Measurements from ENCODE around the gene MT1M. TPM values are rescaled to one million over a fixed set of nuclear protein-coding genes. Genes with fewer than 3 reads are reported as not detected.

MT1M gene
- total RNA-seq, 4 donors from 2014 or later, result 3.7 to 74.9 (median 14.9) TPM

- Histone ChIP-seq H3K27ac (replicated peaks in 1 of 4) (peak overlapping the region in 1 of 4 donors; percentile 70), H3K27me3 (peaks cover 0 to 99% (median 20%) of the 10 kb centered on the region in 4 donors), H3K4me1 (peaks cover 18 to 53% (median 46%) of the 10 kb centered on the region in 4 donors), H3K4me3 (peak overlapping the region in 2 of 4 donors; percentile 51 to 61), H3K9me3 (no peaks in the 10 kb centered on the region), H3K36me3 (no peaks in the 10 kb centered on the region)
- TF ChIP-seq POLR2AphosphoS5 (IDR thresholded peaks at IDR 0.05) (no peak), EP300 (IDR thresholded peaks at IDR 0.05) (no peak), POLR2A (IDR thresholded peaks at IDR 0.05; ENCODE audit: low read depth) (no peak)
- TF ChIP-seq, protein P1, sequence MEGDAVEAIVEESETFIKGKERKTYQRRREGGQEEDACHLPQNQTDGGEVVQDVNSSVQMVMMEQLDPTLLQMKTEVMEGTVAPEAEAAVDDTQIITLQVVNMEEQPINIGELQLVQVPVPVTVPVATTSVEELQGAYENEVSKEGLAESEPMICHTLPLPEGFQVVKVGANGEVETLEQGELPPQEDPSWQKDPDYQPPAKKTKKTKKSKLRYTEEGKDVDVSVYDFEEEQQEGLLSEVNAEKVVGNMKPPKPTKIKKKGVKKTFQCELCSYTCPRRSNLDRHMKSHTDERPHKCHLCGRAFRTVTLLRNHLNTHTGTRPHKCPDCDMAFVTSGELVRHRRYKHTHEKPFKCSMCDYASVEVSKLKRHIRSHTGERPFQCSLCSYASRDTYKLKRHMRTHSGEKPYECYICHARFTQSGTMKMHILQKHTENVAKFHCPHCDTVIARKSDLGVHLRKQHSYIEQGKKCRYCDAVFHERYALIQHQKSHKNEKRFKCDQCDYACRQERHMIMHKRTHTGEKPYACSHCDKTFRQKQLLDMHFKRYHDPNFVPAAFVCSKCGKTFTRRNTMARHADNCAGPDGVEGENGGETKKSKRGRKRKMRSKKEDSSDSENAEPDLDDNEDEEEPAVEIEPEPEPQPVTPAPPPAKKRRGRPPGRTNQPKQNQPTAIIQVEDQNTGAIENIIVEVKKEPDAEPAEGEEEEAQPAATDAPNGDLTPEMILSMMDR (IDR thresholded peaks at IDR 0.05), result no peak
- DNase-seq (ENCODE audit: extremely low spot score), result no peak
- WGBS, result 58% methylated on average over 1 of the region's 1 CpG
- intact Hi-C loops (cut with DNase I), result loop anchor here (5.0 kb wide), 1 partner anchor 43 kb away; the partner anchor contains the start of gene MT1X
These were observed 6.6 kb downstream of the MT1M start for GRCh38 chr16:56639045-56639444.

DNA sequence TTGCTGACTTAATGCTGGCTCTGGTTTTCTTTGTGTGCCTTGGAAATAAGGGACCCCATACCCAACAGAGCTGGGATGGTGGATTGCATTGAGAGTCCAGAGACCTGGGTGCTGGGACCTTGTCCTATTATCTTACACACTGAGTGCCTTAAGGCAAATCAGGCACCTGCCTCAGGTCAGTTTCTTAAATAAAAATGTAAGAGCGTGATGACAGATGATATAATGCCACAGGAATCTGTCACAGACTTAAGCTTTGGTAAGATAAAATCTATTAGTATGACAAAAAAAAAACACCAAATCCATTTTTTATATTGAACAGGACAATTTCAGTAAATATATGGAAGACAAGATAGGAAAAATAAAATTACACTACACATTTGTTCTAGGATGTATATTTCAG, 7.6 kb downstream of the MT1M start:
- 100% methylated on average over 1 of the region's 1 CpG for WGBS
- DNase-seq (ENCODE audit: extremely low spot score), result no peak
- no peak overlapping the region for H3K27ac ChIP-seq (replicated peaks in 1 of 4)
- no peaks in the 10 kb centered on the region for H3K36me3 ChIP-seq
- no peak overlapping the region for H3K4me3 ChIP-seq
- no peaks in the 10 kb centered on the region for H3K9me3 ChIP-seq
- H3K4me1 ChIP-seq, result peaks cover 18 to 50% (median 40%) of the 10 kb centered on the region in 4 donors
- TF ChIP-seq POLR2A (IDR thresholded peaks at IDR 0.05; ENCODE audit: low read depth) (no peak), EP300 (IDR thresholded peaks at IDR 0.05) (no peak), POLR2AphosphoS5 (IDR thresholded peaks at IDR 0.05) (no peak)
- TF ChIP-seq, protein P1 (IDR thresholded peaks at IDR 0.05), result no peak
- peaks cover 0 to 99% (median 17%) of the 10 kb centered on the region in 4 donors for H3K27me3 ChIP-seq
- intact Hi-C loops (cut with DNase I), result no loop called here

GRCh38 chr16:56641166-56641565, 8.7 kb downstream of the MT1M start:
- Histone ChIP-seq H3K4me3 (no peak overlapping the region), H3K4me1 (peaks cover 13 to 39% (median 32%) of the 10 kb centered on the region in 4 donors), H3K27ac (replicated peaks in 1 of 4) (no peak overlapping the region), H3K27me3 (peaks cover 0 to 99% (median 11%) of the 10 kb centered on the region in 4 donors), H3K36me3 (no peaks in the 10 kb centered on the region), H3K9me3 (no peaks in the 10 kb centered on the region)
- WGBS, result 86% methylated on average over 2 of the region's 2 CpGs
- intact Hi-C loops (cut with DNase I), result no loop called here
- no peak for TF ChIP-seq POLR2A (IDR thresholded peaks at IDR 0.05; ENCODE audit: low read depth)
- TF ChIP-seq EP300 (IDR thresholded peaks at IDR 0.05), result no peak
- no peak for TF ChIP-seq POLR2AphosphoS5 (IDR thresholded peaks at IDR 0.05)
- TF ChIP-seq, protein P1 (IDR thresholded peaks at IDR 0.05), result no peak
- no peak for DNase-seq (ENCODE audit: extremely low spot score)

DNA sequence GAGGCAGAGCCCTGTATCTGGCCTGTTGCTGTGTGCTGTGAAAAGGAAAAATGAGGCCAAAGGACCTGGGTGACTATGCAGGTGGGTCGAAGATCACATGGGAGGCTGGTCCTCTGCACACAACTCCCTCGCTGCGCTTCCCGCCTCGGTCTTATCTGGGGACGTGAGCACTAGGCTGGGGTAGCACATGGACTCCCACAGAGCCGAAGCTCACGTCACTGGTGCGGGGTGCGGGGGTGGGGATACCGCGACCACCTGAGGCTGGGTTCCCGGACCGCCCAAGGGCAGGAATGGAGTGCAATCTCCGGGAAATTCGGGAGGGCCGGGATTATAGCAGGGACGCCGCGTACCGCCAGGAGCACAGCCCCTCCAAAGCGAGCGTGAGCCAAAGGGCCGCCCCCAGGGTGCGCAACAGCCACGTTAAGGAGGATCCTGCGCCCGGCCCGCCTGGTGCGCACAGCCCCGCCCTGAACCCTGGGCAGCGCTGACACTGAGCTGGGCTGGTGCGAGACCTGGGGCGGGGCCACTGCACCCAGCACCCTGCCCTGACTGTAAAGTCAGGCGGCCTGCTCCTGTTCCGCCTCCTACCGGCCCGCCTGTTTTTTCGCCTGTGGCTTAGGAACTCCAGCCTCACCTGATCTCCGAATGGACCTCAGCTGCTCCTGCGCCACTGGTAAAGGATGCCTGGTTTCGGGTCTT, 10.8 kb downstream of the MT1M start:
- peaks cover 11 to 29% (median 25%) of the 10 kb centered on the region in 4 donors for H3K4me1 ChIP-seq
- WGBS, result 23% methylated on average over 26 of the region's 42 CpGs
- DNase-seq (ENCODE audit: extremely low spot score), result no peak
- TF ChIP-seq EP300 (IDR thresholded peaks at IDR 0.05), result peak; percentile 88
- TF ChIP-seq, protein P1 (IDR thresholded peaks at IDR 0.05), result peak; percentile 37 to 48 (median 39)
- peak; percentile 35 to 54 for TF ChIP-seq POLR2AphosphoS5 (IDR thresholded peaks at IDR 0.05)
- TF ChIP-seq POLR2A (IDR thresholded peaks at IDR 0.05; ENCODE audit: low read depth), result no peak
- no peaks in the 10 kb centered on the region for H3K9me3 ChIP-seq
- peaks cover 0 to 98% (median 7%) of the 10 kb centered on the region in 4 donors for H3K27me3 ChIP-seq
- peak overlapping the region; percentile 38 to 55 (median 42) for H3K4me3 ChIP-seq
- H3K27ac ChIP-seq (replicated peaks in 1 of 4), result peak overlapping the region; percentile 4 to 40 (median 12)
- no peaks in the 10 kb centered on the region for H3K36me3 ChIP-seq
- intact Hi-C loops (cut with DNase I), result no loop called here

Measured in esophagus muscularis mucosa (tissue), 4 donors.